Osteoblast (primary cell): ENCODE data around the gene XIRP2. TPM values are rescaled to one million over a fixed set of nuclear protein-coding genes. Genes with fewer than 3 reads are reported as not detected.

ENCODE experiments used
- DNase-seq: peaks from one replicate; pipeline ENCODE4 v3.0.0; 2011; ENCODE audit warnings: low spot score, mixed read lengths; ENCODE audit not compliant: insufficient read length; ENCODE audit errors: missing footprints
- H2AFZ ChIP-seq: 2 replicates; pipeline ENCODE4 v1.6.0; 2011; ENCODE audit warnings: mild to moderate bottlenecking, low read length
- H3K27ac ChIP-seq: 2 replicates; pipeline ENCODE4 v1.5.1; 2011; ENCODE audit warnings: mild to moderate bottlenecking, low read depth, low read length, moderate library complexity
- H3K27me3 ChIP-seq: 2 replicates; pipeline ENCODE4 v1.6.0; 2012; ENCODE audit warnings: mild to moderate bottlenecking, control low read depth, inconsistent platforms, low read length, moderate library complexity; ENCODE audit not compliant: insufficient read depth
- H3K36me3 ChIP-seq: 2 replicates; pipeline ENCODE4 v1.5.1; 2011; ENCODE audit warnings: mild to moderate bottlenecking, low read length, control low read depth, moderate library complexity; ENCODE audit not compliant: insufficient read depth
- H3K4me1 ChIP-seq: 2 replicates; pipeline ENCODE4 v1.5.1; 2011; ENCODE audit warnings: mild to moderate bottlenecking, low read length, control low read depth, moderate library complexity; ENCODE audit not compliant: insufficient read depth
- H3K4me2 ChIP-seq: 2 replicates; pipeline ENCODE4 v1.6.0; 2011; ENCODE audit warnings: mild to moderate bottlenecking, low read length; ENCODE audit not compliant: insufficient read depth
- H3K4me3 ChIP-seq: fragments of 200-600 bp; sonication (generic); 3 replicates; pipeline ENCODE4 v1.5.1; 2012; ENCODE audit warnings: mild to moderate bottlenecking, low read length, inconsistent platforms; ENCODE audit not compliant: insufficient read depth
- H3K79me2 ChIP-seq: 2 replicates; pipeline ENCODE4 v1.6.0; 2012; ENCODE audit warnings: mild to moderate bottlenecking, low read length, control low read depth, inconsistent platforms; ENCODE audit not compliant: insufficient read depth
- H3K9me3 ChIP-seq: 2 replicates; pipeline ENCODE4 v1.5.1; 2011; ENCODE audit warnings: low read depth, low read length, control low read depth
- H4K20me1 ChIP-seq: 2 replicates; pipeline ENCODE4 v1.6.0; 2012; ENCODE audit warnings: mild to moderate bottlenecking, low read length, control low read depth; ENCODE audit not compliant: insufficient read depth
- total RNA-seq: library from RNA; depleted of rRNA; stranded (reverse); fragments of >200 nt; gene quantifications from 2 replicates; pipeline ENCODE4 v1.2.3, GENCODE V29; 2012
- TF ChIP-seq, protein P1 (sequence below): IDR thresholded peaks from 2 replicates; pipeline ENCODE4 v1.5.1; 2011; ENCODE audit warnings: mild to moderate bottlenecking, low read depth, low read length, moderate library complexity; ENCODE audit errors: extremely low read depth

XIRP2 gene
- total RNA-seq, 1 donor = not detected

DNA sequence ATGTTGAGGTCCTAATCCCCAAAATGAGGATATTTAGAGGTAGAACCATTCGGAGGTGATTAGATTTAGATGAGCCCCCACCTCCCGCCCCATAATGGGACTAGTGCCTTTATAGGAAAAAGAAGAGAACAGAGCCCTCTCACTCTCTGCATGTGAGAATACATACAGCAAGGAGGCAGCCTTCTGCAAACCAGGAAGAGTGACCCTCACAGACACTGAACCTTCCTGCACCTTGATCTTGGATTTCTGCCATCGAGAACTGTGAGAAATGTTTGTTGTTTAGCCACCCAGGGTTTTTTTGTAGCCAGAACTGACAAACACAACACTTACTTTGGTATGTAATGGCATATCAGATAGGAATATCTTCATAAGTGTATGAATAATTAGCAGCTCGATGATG lies 83.7 kb downstream of the XIRP2 start:
- no peak overlapping the region for H2AFZ ChIP-seq
- H3K27me3 ChIP-seq = no peaks in the 10 kb centered on the region
- no peak overlapping the region for H3K4me2 ChIP-seq
- TF ChIP-seq, protein P1, sequence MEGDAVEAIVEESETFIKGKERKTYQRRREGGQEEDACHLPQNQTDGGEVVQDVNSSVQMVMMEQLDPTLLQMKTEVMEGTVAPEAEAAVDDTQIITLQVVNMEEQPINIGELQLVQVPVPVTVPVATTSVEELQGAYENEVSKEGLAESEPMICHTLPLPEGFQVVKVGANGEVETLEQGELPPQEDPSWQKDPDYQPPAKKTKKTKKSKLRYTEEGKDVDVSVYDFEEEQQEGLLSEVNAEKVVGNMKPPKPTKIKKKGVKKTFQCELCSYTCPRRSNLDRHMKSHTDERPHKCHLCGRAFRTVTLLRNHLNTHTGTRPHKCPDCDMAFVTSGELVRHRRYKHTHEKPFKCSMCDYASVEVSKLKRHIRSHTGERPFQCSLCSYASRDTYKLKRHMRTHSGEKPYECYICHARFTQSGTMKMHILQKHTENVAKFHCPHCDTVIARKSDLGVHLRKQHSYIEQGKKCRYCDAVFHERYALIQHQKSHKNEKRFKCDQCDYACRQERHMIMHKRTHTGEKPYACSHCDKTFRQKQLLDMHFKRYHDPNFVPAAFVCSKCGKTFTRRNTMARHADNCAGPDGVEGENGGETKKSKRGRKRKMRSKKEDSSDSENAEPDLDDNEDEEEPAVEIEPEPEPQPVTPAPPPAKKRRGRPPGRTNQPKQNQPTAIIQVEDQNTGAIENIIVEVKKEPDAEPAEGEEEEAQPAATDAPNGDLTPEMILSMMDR = no peak
- no peak overlapping the region for H3K27ac ChIP-seq
- DNase-seq = no peak
- no peaks in the 10 kb centered on the region for H3K79me2 ChIP-seq
- no peaks in the 10 kb centered on the region for H4K20me1 ChIP-seq
- no peaks in the 10 kb centered on the region for H3K4me1 ChIP-seq
- no peaks in the 10 kb centered on the region for H3K9me3 ChIP-seq
- no peak overlapping the region for H3K4me3 ChIP-seq
- H3K36me3 ChIP-seq = no peaks in the 10 kb centered on the region

DNA sequence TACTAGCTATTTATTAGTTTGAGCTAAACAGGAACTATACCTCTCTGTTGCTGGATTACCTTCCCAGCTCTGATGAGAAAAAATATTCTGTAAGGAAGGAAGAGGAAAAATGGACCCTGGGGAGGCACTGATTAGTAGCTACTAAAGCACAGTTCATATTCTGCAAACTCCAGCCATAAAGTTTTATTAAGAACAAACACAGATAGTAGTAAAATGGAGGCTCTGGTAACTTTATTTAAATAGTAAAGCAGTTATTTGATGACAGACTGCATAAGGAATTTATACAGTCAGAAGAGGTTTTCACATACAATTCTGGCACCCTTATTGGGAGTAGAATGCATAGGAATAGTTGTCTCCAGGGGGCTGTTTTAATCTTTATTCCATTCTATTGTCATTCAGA lies 84.1 kb downstream of the XIRP2 start:
- Histone ChIP-seq H3K9me3 (no peaks in the 10 kb centered on the region), H3K27me3 (no peaks in the 10 kb centered on the region), H3K4me1 (no peaks in the 10 kb centered on the region), H3K27ac (no peak overlapping the region), H2AFZ (no peak overlapping the region), H3K4me3 (no peak overlapping the region), H3K36me3 (no peaks in the 10 kb centered on the region), H3K4me2 (no peak overlapping the region), H4K20me1 (no peaks in the 10 kb centered on the region), H3K79me2 (no peaks in the 10 kb centered on the region)
- TF ChIP-seq, protein P1 = no peak
- no peak for DNase-seq

DNA sequence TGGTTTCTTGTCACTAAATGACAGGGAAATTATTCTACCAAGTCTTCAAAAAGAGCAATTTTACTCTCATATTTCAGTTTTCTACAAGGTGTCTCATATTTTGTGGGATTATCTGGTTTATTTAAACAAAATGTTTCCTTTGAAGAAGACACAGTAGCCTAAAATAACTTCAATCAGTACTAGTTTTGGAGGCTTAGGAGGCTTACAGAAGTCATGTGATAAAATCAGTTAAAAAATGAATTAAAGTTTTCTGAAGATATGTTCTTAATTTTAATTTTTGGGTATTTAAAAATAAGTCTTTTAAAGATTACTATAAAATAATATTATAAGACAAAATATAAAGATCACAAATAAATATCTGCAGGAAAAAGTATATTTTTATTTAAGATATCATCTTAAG lies 95.9 kb downstream of the XIRP2 start:
- no peak for DNase-seq
- Histone ChIP-seq H3K36me3 (no peaks in the 10 kb centered on the region), H3K4me2 (no peak overlapping the region), H3K27ac (no peak overlapping the region), H4K20me1 (no peaks in the 10 kb centered on the region), H3K27me3 (no peaks in the 10 kb centered on the region), H3K9me3 (no peaks in the 10 kb centered on the region), H3K79me2 (no peaks in the 10 kb centered on the region), H3K4me1 (no peaks in the 10 kb centered on the region), H2AFZ (no peak overlapping the region), H3K4me3 (no peak overlapping the region)
- TF ChIP-seq, protein P1 = no peak

DNA sequence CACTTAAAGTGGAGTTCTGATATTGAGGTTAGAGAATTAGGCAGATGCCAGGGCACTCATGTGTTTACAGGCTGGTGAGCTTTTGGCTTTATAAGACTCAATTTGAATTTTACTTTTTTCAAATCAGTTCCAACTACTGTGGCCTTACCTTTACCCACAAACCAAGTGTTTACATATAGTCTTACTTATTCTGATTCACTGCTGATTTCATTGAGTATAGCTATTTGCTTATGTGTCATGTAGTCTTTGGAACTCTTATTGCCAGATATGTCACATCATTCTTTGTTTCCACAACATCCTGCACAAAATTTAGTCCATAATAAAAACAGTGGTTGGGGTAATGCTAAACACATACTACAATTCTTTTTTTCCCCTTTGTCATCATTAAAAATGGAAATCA lies 96.5 kb downstream of the XIRP2 start:
- no peak overlapping the region for H3K27ac ChIP-seq
- TF ChIP-seq, protein P1 = no peak
- no peak for DNase-seq
- no peak overlapping the region for H2AFZ ChIP-seq
- H3K4me3 ChIP-seq = no peak overlapping the region
- no peaks in the 10 kb centered on the region for H3K9me3 ChIP-seq
- H3K4me1 ChIP-seq = no peaks in the 10 kb centered on the region
- no peaks in the 10 kb centered on the region for H3K79me2 ChIP-seq
- H3K36me3 ChIP-seq = no peaks in the 10 kb centered on the region
- no peaks in the 10 kb centered on the region for H4K20me1 ChIP-seq
- no peaks in the 10 kb centered on the region for H3K27me3 ChIP-seq
- H3K4me2 ChIP-seq = no peak overlapping the region
